Erythroblast (primary cell): ENCODE results near the gene PRODH.

Experiments
- GATA1 ChIP-seq: IDR thresholded peaks from 2 replicates; pipeline ENCODE4 v1.6.1; 2011; ENCODE audit warnings: low read depth, mild to moderate bottlenecking, control low read depth, low read length, moderate library complexity
- POLR2A ChIP-seq: IDR thresholded peaks from 2 replicates; pipeline ENCODE4 v1.6.1; 2011; ENCODE audit warnings: mild to moderate bottlenecking, low read length

- TF ChIP-seq POLR2A, result no peak
- TF ChIP-seq GATA1, result no peak
Measured at GRCh38 chr22:18984564-18984963, 48.5 kb upstream of the PRODH start.
